Colon (tissue), 2 donors: ENCODE measurements around the gene ESPNL.
"Not testable (repeated sequence)": the region's sequence is repeated elsewhere in the genome, so short reads cannot be mapped to it uniquely, and the experiment has no call there.

Experiments
- FAIRE-seq: peaks from 2 replicates; lab custom pipeline; 2012; peaks lifted over from hg19 to GRCh38; lab: Jason Lieb, UNC
- donor health status: control.
- donor health status: control.

Gene ESPNL, protein sequence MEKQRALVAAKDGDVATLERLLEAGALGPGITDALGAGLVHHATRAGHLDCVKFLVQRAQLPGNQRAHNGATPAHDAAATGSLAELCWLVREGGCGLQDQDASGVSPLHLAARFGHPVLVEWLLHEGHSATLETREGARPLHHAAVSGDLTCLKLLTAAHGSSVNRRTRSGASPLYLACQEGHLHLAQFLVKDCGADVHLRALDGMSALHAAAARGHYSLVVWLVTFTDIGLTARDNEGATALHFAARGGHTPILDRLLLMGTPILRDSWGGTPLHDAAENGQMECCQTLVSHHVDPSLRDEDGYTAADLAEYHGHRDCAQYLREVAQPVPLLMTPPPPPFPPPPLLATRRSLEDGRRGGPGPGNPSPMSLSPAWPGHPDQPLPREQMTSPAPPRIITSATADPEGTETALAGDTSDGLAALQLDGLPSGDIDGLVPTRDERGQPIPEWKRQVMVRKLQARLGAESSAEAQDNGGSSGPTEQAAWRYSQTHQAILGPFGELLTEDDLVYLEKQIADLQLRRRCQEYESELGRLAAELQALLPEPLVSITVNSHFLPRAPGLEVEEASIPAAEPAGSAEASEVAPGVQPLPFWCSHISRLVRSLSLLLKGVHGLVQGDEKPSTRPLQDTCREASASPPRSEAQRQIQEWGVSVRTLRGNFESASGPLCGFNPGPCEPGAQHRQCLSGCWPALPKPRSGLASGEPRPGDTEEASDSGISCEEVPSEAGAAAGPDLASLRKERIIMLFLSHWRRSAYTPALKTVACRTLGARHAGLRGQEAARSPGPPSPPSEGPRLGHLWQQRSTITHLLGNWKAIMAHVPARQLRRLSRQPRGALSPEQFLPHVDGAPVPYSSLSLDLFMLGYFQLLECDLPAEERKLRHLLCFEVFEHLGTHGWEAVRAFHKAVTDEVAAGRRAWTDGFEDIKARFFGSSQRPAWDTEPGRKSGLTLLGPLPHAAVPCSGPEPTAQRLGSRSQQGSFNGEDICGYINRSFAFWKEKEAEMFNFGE

DNA sequence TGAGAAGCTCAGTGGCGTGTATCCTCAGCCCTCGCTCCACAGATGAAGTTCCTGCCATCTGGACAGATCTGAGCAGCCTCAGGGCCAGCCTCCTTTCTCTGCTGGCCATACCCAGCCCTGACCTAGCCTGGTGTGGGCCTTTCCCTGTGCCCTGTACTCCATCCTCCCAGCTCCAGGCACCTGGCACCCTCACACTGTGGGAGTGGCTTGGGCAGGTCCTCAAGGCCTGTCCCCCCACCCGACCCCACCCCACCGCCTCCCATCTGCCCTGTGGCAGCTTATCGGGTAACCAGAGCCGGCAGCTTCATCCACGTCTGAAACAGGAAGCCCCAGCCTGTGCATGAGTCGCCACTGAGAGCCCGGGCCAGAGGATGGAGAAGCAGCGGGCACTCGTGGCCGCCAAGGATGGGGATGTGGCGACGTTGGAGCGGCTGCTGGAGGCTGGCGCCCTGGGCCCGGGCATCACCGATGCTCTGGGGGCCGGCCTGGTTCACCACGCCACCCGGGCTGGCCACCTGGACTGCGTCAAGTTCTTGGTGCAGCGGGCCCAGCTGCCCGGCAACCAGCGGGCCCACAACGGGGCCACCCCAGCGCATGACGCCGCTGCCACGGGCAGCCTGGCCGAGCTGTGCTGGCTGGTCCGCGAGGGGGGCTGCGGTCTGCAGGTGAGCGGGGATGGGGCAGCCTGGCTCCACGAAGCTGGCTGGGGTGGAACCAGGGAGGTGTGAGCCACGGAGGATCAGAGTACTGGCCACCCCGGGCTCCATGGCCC lies at the start of gene ESPNL:
Gene ESPNL (plus strand): TSS at position 292 of the 772 bp plus-strand sequence. CDS start 80 bp downstream, at position 372.
- FAIRE-seq = no peak

DNA sequence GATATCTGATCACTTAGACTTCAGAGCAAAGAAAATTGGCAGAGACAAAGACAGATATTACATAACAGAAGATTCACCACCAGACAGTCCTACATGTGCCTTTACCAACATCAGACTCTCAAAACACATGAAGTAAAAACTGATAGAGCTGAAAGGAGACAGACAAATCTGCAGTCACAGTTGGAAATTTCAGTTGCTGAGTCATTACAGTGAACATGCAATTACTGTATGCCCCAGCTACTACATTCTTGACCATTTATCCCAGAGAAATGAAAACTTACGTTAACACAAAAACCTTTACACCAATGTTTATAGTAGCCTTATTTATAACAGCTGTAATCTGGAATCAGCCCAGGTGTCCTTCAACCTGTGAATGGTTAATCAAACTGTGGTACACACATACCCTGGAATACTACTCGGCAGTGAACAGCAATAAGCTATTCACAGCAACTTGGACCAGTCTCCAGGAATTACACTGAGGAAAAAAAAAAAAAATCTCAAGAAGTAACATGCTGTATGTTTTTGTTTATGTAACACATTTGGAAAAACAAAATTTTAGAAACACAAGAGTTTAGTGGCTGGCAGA lies 46.9 kb upstream of the ESPNL start:
- no peak for FAIRE-seq

DNA sequence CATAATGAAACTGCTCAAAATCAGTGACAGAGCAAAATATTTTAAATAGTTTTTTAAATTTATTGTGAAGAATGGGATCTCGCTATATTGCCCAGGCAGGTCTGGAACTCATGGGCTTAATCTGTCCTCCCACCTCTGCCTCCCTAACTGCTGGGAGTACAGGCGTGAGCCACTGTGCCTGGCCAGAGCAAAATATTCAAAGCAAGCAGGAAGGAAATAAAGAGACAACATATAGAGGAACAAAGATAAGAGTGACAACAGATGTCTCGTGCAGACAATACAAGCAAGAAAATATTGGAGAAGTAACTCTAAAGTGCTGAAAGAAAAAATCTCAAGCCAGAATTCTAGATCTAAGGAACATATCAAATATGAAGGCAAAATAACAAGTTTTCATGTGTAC lies 44.3 kb upstream of the ESPNL start:
- FAIRE-seq = no peak

DNA sequence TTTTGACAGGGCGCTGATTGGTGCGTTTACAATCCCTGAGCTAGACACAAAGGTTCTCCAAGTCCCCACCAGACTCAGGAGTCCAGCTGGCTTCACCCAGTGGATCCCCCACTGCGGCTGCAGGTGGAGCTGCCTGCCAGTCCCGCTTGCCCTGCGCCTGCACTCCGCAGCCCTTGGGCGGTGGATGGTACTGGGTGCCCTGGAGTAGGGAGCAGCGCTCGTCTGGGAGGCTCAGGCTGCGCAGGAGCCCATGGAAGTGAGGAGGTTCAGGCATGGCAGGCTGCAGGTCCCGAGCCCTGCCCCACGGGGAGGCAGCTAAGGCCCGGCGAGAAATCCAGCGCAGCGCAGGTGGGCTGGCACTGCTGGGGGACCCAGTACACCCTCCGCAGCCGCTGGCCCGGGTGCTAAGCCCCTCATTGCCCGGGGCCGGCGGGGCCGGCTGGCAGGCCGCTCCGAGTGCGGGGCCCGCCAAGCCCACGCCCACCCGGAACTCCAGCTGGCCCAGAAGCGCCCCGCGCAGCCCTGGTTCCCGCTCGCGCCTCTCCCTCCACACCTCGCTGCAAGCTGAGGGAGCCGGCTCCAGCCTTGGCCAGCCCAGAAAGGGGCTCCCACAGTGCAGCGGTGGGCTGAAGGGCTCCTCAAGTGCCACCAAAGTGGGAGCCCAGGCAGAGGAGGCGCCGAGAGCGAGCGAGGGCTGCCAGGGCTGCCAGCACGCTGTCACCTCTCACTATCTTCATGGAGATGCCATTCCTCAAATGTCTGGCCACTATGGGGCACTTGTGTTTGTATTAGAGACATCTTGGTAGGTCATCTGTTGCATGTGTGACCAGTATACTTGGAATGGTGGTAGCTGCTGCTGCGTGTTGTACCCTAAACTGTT lies 42.2 kb upstream of the ESPNL start:
- FAIRE-seq = not testable (repeated sequence)

DNA sequence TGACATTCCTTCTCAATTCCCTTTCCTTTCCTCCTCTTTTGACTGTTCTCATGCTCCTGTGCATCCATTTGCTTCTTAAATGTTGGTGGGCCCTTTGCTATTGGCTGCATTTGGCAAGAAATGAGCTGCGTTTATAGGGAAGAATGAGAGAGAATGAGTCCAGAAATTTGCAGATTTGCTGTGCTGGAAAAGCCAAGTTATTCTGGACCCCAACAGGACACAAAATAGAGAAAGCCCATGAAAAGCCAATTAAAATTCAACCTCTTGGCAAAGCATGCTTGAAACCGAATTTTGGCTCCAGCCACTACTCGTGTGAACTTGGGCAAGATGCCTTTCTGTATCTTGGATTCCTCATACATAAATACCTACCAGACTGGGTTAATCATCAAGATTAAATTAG lies 40.6 kb upstream of the ESPNL start:
- no peak for FAIRE-seq

DNA sequence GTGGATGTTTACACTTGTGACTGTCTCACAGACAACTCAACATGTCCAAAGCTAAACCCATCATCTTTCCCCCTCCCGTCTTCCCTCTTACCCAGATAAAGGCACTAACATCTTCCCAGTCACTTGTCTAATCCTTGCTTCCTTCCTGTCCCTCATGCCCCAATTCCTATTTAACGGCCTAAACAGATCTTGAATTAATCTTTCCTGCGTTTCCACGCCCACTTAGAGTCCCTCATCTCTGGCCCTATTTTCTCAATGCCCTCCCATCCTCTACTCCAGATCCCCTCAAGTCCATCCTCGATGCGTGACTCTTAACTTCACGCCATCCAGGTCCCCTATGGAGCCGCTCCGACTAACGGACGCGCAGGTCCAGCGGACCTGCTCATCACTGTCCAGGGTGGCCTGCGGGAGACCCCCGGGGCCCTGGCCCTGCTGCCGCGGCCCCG lies 40.0 kb upstream of the ESPNL start:
- no peak for FAIRE-seq

DNA sequence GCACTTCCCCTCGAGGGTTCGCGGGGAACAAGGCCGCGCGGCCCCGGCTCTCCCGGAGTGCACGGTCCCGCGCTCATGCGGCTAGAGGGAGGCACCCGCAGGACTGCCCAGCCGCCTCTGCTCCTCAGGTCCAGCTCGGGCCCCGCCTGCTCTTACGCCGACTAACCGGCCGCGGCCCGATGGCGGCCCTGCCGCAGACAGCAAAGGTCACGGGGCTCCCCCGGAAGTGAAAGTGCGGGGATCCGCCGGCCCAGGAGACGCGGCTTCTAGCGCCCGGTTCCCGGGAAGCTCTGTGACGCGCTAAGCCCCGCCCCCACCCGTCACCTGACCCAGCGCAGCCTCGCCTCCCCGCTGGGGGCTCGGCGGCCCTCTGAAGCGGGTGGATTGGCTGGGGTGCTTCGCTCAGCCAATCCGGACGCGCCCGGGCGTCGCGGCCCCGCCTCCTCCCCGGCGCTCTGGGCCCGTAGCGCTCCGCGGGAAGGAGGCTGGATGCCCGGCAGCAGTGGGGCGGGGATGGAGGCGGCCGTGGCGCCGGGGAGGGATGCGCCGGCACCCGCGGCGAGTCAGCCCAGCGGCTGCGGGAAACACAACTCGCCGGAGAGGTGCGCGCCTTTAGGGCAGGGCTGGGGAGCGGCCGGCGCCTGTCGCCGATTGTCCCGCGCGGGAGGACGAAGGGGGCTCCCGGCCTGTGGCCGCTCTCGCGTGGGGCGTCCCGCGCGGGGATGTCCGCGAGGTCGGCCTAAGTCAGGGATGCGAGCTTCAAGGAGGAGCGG lies 39.4 kb upstream of the ESPNL start, which contains the start of gene SCLY:
Gene SCLY (plus strand): TSS at position 460 of the 773 bp plus-strand sequence. CDS start 54 bp downstream, at position 514.
- FAIRE-seq = no peak

DNA sequence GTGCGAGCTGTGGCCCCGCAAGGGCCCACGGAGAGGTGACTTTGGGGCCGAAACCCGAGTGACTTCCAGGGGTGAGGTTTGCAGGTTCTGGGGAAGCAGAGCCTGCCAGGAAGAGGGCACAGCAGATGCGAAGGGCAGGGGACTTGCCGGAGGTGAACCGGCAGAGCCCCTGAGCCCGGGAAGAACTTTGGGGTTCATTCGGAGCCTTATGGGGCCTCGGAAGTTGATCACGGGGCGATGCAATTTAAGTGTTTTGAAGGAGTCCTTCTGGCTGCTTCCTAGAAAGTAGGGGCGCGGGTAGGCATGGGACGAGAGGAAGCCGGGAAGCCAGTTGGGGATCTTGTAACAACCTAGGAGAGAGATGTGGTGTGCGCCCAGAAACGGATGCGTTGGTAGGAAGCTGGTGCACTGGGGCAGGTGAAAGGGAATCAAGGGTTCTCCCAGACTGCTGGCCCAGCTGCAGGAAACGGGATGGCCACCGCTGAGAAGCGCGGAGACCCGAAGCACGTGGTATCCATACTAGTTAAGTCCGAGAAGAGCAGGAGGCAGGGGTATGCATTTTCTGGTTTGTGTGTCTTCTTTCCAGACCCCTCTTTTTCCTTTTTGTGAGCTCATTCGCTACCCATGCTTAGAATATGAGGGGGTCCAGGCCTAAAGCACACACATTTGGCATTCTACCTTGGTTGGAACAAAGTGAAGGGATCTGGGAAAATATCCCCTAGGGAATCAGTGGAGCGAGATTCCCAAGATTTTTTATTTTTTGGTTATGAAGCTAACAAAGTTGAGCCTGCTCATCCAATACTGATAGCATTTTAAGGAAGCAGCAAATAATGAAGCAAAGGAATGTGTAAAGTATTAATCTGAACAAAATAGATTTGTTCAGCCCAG lies 38.6 kb upstream of the ESPNL start:
- FAIRE-seq = no peak

DNA sequence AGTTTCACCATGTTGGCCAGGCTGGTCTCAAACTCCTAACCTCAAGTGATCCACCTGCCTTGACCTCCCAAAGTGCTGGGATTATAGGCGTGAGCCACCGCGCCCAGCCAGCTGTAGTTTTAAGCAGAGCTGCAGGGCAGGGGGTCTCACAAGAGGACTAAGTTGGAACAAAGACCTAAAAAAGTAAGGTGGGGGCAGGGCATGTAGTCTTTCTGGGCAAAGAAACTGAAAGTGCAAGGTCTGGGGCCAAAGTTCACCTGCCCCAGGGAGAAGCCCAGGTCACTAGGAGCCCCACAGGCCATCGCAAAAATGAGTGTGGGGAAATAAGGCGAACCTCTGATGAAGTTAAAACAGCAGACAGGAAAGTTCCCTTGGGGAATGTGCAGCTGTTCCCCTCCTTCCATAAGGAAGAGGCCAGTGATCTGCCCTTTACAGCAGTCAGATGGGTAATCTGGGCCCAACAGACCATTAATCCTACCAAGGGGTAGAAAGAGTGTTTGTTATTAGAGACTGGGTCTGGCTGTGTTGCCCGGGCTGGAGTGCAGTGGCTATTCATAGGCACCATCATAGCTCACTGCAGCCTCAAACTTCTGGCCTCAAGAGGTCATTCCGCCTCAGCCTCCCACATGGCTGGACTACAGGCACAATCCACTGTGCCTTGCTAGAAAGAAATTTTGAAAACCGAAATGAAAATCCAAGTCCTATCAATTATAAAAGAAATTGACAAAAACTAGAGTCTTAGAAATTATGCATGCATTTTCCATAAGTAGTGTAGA lies 36.5 kb upstream of the ESPNL start:
- FAIRE-seq = no peak

DNA sequence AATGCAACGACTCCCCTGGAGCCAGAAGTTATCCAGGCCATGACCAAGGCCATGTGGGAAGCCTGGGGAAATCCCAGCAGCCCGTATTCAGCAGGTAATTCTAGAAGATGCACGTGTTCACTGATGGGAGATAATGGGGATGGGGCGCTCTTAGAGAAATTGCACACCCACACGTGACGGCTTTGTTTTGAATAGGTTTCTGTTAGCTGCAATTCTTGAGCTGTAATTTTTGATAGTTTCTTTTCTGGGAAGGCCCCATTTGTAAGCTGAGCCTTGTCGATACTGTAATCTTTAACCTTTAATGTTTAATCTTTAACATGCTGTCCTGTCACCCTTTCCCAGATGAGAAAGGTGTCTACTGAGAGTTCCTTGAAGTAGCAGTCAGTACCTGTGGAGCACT lies 35.8 kb upstream of the ESPNL start:
- FAIRE-seq = no peak

DNA sequence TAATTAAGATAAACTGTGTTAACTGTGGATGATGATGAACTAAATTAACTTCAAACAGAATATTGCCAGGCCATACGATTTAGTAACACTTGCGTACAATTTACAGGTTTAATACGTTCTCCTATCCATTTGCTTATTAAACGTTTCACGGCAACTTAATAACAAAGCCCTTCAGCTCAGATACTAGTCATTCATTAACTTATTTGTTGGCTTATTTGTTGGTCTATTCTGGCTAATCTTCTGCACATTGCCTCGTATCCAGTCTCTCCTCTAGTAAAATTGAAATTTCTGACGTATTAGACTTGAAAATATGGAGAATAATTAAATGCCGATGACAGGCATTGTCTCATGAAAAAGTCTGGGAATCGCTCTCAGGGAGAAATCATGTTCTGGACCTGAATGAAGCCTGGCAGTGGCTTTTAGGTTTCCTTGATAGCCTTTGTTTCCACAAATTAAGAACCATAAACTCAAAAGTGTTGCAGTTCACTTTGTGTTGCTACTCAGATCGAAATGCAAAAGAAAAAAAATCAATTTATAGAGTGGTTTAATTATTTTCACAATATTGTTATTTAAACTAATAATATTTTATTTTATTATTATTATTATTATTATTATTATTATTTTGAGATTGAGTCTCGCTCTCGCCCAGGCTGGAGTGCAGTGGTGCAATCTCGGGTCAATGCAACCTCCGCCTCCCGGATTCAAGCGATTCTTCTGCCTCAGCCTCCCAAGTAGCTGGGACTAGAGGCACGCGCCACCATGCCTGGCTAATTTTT lies 34.9 kb upstream of the ESPNL start:
- no peak for FAIRE-seq

DNA sequence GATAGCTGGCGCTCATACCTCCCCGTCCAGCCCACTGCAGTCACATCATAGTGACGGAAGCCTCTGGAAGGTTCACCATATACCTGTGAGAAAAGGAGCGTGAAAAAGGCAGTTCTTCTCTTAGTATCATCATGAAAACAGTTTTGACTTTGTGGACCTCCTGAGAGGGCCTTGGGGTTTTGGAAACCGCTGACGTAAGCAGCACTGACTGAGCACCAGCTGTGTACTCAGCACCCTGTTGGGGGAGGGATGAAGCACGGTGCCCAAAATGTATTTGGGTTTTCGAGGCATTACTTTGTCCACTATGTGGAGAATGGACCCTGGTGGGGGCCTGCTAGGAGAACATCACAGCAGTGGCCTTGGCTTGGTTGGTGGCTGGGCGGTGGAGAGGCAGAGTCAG lies 33.9 kb upstream of the ESPNL start:
- FAIRE-seq = no peak

DNA sequence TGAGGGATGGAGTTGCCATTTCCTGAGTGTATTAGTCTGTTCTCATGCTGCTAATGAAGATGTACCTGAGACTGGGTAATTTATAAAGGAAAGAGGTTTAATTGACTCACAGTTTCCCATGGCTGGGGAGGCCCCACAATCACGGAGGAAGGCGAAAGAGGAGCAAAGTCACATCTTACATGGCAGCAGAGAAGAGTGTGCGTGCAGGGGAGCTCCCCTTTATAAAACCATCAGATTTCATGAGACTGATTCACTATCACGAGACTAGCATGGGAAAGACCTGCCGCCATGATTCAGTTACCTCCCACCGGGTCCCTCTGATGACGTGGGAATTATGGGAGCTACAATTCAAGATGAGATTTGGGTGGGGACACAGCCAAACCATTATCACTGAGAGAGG lies 33.4 kb upstream of the ESPNL start:
- FAIRE-seq = not testable (repeated sequence)

DNA sequence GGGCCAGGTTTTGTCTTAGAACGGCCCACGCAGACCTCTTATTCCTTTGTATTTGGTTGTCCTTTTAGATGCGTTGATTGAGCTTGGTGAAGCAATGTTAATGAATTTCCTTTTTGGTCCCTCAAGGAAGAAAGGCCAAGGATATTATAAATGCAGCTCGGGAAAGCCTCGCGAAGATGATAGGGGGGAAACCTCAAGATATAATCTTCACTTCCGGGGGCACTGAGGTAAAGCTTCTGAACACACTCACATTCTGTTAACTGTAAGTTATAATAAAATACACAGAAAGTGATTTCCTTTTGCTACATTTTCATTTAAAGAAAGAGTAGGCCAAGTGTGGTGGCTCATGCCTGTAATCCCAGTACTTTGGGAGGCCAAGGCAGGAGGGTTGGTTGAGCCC lies 32.2 kb upstream of the ESPNL start:
- FAIRE-seq = no peak

DNA sequence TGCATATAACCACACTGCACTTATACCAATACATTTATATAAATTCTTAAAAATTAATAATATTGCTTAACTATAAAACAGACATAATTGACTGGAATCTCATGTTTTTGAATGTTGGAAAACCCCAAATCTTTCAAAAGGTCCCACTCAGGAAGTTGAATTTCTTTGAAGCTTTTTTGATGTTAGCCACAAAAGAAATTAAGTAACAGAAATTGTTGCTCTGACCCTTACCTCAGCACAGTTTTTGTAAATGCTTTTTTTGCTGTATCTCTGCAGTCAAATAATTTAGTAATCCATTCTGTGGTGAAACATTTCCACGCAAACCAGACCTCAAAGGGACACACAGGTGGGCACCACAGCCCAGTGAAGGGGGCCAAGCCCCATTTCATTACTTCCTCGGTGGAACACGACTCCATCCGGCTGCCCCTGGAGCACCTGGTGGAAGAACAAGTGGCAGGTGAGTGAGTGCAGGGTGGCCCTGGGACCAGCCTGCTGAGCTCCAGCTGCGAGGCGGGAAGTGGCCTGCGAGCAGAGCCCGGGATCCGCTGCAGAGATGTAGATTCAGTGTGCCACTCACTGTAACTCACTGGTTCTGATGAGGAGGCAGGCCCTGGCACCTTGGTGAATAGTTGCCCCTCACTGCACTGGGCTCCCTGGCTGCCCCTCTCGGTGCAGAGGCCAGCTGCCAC lies 31.0 kb upstream of the ESPNL start:
- FAIRE-seq = no peak

DNA sequence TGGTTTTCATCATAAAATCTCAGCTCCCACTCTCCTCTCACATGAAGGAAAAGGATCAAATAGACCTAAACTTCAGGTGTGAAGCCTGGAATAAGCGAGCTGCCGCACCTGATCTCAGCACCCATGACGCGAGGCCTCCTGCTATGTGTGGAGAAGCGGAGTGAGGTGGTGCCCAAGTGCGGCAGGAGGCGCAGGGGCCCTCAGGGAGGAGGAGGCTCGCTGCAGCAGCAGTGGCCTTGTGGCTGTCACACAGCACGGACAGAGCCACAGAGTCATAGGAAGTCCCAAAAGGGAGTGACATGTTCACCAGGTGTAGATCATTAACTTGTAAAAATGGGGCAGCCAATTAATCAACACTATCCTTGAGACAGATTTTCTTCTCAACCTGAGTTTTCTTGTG lies 30.3 kb upstream of the ESPNL start:
- no peak for FAIRE-seq

DNA sequence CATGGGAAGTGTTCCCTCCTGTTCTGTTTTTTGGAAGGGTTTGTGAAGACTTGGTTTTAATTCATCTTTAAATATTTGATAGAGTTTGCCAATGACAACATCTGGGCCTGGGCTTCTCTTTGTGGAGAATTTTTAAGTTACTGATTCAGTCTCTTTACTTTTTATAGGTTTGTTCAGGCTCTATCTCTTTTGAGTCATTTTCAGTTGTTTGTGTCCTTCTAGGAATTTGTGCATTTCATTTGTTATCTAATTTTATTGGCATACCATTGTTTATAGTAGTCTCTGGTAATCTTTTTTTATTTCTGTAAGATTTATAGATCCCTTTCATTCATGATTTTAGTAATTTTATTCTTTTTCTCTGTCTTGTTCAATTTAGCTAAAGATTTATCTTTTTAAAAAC lies 24.7 kb upstream of the ESPNL start:
- no peak for FAIRE-seq
